ENCODE data around the gene MINDY3.
A peak's percentile ranks its signal among the peaks of the same experiment; 100 is the strongest.
"Not testable (repeated sequence)": the region's sequence is repeated elsewhere in the genome, so short reads cannot be mapped to it uniquely, and the experiment has no call there.

The MINDY3 gene

GRCh38 chr10:15764892-15765454 lies 95.3 kb downstream of the MINDY3 start:
- no peak for DNase-seq

- no peak for DNase-seq
These were observed 97.3 kb downstream of the MINDY3 start for GRCh38 chr10:15763006-15763405.

GRCh38 chr10:15762239-15762638 lies 98.1 kb downstream of the MINDY3 start:
- not testable (repeated sequence) for DNase-seq

- DNase-seq: not testable (repeated sequence)
These were observed 99.1 kb downstream of the MINDY3 start for GRCh38 chr10:15761224-15761623.

GRCh38 chr10:15760681-15761080 lies 99.6 kb downstream of the MINDY3 start:
- no peak for DNase-seq

- DNase-seq: no peak
These were observed 101.0 kb downstream of the MINDY3 start for GRCh38 chr10:15759265-15759664.

- DNase-seq: no peak
These were observed 101.7 kb downstream of the MINDY3 start for GRCh38 chr10:15758618-15759017.

- no peak for DNase-seq
These were observed 105.4 kb downstream of the MINDY3 start for GRCh38 chr10:15754937-15755336.

- DNase-seq: no peak
These were observed 109.3 kb downstream of the MINDY3 start for GRCh38 chr10:15751046-15751445.

GRCh38 chr10:15748126-15748525 lies 112.2 kb downstream of the MINDY3 start:
- no peak for DNase-seq

- DNase-seq: no peak
These were observed 112.7 kb downstream of the MINDY3 start for GRCh38 chr10:15747632-15748031.

- no peak for DNase-seq
These were observed 114.6 kb downstream of the MINDY3 start for GRCh38 chr10:15745751-15746150.

GRCh38 chr10:15744217-15744865 lies 116.0 kb downstream of the MINDY3 start:
- DNase-seq: peak in 1 of 2 experiments; percentile 0

- DNase-seq: no peak
These were observed 116.9 kb downstream of the MINDY3 start for GRCh38 chr10:15743443-15743842.

- no peak for DNase-seq
These were observed 117.5 kb downstream of the MINDY3 start for GRCh38 chr10:15742836-15743235.

GRCh38 chr10:15742102-15742501 lies 118.2 kb downstream of the MINDY3 start:
- DNase-seq: no peak

GRCh38 chr10:15741581-15741980 lies 118.7 kb downstream of the MINDY3 start:
- DNase-seq: no peak

- DNase-seq: no peak
These were observed 120.0 kb downstream of the MINDY3 start for GRCh38 chr10:15740261-15740660.

- DNase-seq: no peak
These were observed 120.9 kb downstream of the MINDY3 start for GRCh38 chr10:15739254-15739970.

- no peak for DNase-seq
These were observed 121.9 kb downstream of the MINDY3 start for GRCh38 chr10:15738270-15738925.

GRCh38 chr10:15737656-15738055 lies 122.7 kb downstream of the MINDY3 start:
- DNase-seq: no peak

- DNase-seq: no peak
These were observed 124.5 kb downstream of the MINDY3 start for GRCh38 chr10:15735763-15736162.

- DNase-seq: no peak
These were observed 130.0 kb downstream of the MINDY3 start for GRCh38 chr10:15730341-15730740.

- DNase-seq: no peak
These were observed 130.4 kb downstream of the MINDY3 start for GRCh38 chr10:15729890-15730289.

Data from NCI-H1930 (cell line).